HepG2 (cell line): Measurements from ENCODE around the gene PUM1. TPM values are rescaled to one million over a fixed set of nuclear protein-coding genes. Genes with fewer than 3 reads are reported as not detected.

Experiments
- ARHGAP35 ChIP-seq: sonication (generic); formaldehyde crosslinking; IDR thresholded peaks from 2 replicates; pipeline ENCODE4 v1.9.0; 2022; ENCODE audit warnings: mild to moderate bottlenecking, inconsistent platforms, moderate library complexity, missing genetic modification reagents, borderline replicate concordance
- CEBPB ChIP-seq: IDR thresholded peaks from 2 replicates; pipeline ENCODE4 v1.6.1; 2011; ENCODE audit warnings: low read depth, low read length, improper control_type of control experiment, borderline replicate concordance
- CREBL2 ChIP-seq: sonication (generic); formaldehyde crosslinking; IDR thresholded peaks from 2 replicates; pipeline ENCODE4 v1.8.1; 2023; ENCODE audit warnings: missing genetic modification reagents, mild to moderate bottlenecking, borderline replicate concordance
- EP300 ChIP-seq, 3 experiments: sonication (generic) in 1 of 3; formaldehyde crosslinking in 1 of 3; IDR thresholded peaks; 2 replicates each; pipeline versions ENCODE4 v1.5.1 to v1.6.1; 2011 to 2020; ENCODE audit warnings: low read depth in 2 of 3, low read length in 2 of 3, borderline replicate concordance in 1 of 3, improper control_type of control experiment in 1 of 3, mild to moderate bottlenecking in 1 of 3, missing genetic modification reagents in 1 of 3, moderate library complexity in 1 of 3
- FOSL2 ChIP-seq: sonication (generic); formaldehyde crosslinking; IDR thresholded peaks from 2 replicates; pipeline ENCODE4 v1.4.0; 2020; ENCODE audit warnings: missing genetic modification reagents
- FOXA3 ChIP-seq: IDR thresholded peaks from 2 replicates; pipeline ENCODE4 v1.6.1; 2016; ENCODE audit warnings: missing genetic modification reagents, missing compliant biosample characterization
- FOXP1 ChIP-seq, 2 experiments: fragments of 450-650 bp in 1 of 2; IDR thresholded peaks; 2 replicates each; pipeline ENCODE4 v1.6.1; 2017 to 2018; ENCODE audit warnings: antibody characterized with exemption in 1 of 2
- GFI1 ChIP-seq: sonication (generic); formaldehyde crosslinking; IDR thresholded peaks from 2 replicates; pipeline ENCODE4 v1.5.0; 2020; ENCODE audit warnings: missing genetic modification reagents, mild to moderate bottlenecking, borderline replicate concordance
- GTF2F1 ChIP-seq: fragments of 150-350 bp; IDR thresholded peaks from 2 replicates; pipeline ENCODE4 v1.6.1; 2014; ENCODE audit warnings: low read length
- KLF16 ChIP-seq, 2 experiments: sonication (generic) in 1 of 2; formaldehyde crosslinking in 1 of 2; IDR thresholded peaks; 2 replicates each; pipeline versions ENCODE4 v1.6.1 to v1.8.0; 2016 to 2023; ENCODE audit warnings: missing genetic modification reagents in 2 of 2, missing compliant biosample characterization in 1 of 2
- MAFF ChIP-seq: IDR thresholded peaks from 2 replicates; pipeline ENCODE4 v1.6.1; 2011; ENCODE audit warnings: low read depth, low read length, improper control_type of control experiment
- NR2F6 ChIP-seq, 2 experiments: IDR thresholded peaks; 2 replicates each; pipeline ENCODE4 v1.6.1; 2016; ENCODE audit warnings: antibody characterized with exemption in 1 of 2, mild to moderate bottlenecking in 1 of 2
- SALL1 ChIP-seq: sonication (generic); formaldehyde crosslinking; IDR thresholded peaks from 2 replicates; pipeline ENCODE4 v1.8.0; 2022; ENCODE audit warnings: mild to moderate bottlenecking, missing genetic modification reagents
- SOX13 ChIP-seq, 3 experiments: fragments of 450-650 bp in 1 of 3; sonication (generic) in 1 of 3; formaldehyde crosslinking in 1 of 3; IDR thresholded peaks in 2 of 3; conservative IDR thresholded peaks in 1 of 3; 2 replicates each; pipeline versions ENCODE4 v1.5.0 to v1.6.1; 2016 to 2020; ENCODE audit warnings: antibody characterized with exemption in 1 of 3, mild to moderate bottlenecking in 1 of 3, missing compliant biosample characterization in 1 of 3, missing genetic modification reagents in 1 of 3, moderate library complexity in 1 of 3
- TBX3 ChIP-seq: fragments of 450-650 bp; IDR thresholded peaks from 2 replicates; pipeline ENCODE4 v1.6.1; 2017; ENCODE audit warnings: antibody characterized with exemption, mild to moderate bottlenecking, inconsistent platforms, borderline replicate concordance
- YEATS2 ChIP-seq: sonication (generic); formaldehyde crosslinking; IDR thresholded peaks from 2 replicates; pipeline ENCODE4 v1.4.0; 2020; ENCODE audit warnings: missing genetic modification reagents, borderline replicate concordance
- ZGPAT ChIP-seq: IDR thresholded peaks from 2 replicates; pipeline ENCODE4 v1.6.1; 2016; ENCODE audit warnings: mild to moderate bottlenecking
- ZMYM2 ChIP-seq: sonication (generic); formaldehyde crosslinking; IDR thresholded peaks from 2 replicates; pipeline ENCODE4 v1.8.0; 2022; ENCODE audit warnings: mild to moderate bottlenecking, missing genetic modification reagents
- ZNF550 ChIP-seq: sonication (generic); formaldehyde crosslinking; IDR thresholded peaks from 2 replicates; pipeline ENCODE4 v1.4.0; 2020; ENCODE audit warnings: mild to moderate bottlenecking, missing genetic modification reagents, borderline replicate concordance
- ZNF883 ChIP-seq: sonication (generic); formaldehyde crosslinking; IDR thresholded peaks from 2 replicates; pipeline ENCODE4 v1.5.1; 2020; ENCODE audit warnings: mild to moderate bottlenecking, missing genetic modification reagents; ENCODE audit errors: not compliant biosample characterization
- ZSCAN29 ChIP-seq: sonication (generic); formaldehyde crosslinking; conservative IDR thresholded peaks from 2 replicates; pipeline ENCODE4 v1.4.0; 2020; ENCODE audit warnings: mild to moderate bottlenecking, missing genetic modification reagents
- polyA plus RNA-seq, 8 experiments: library from polyadenylated mRNA; depleted of rRNA in 3 of 8; stranded (reverse) in 7 of 8; unstranded in 1 of 8; fragments of >200 nt; fragmentation: Illumina TruSeq in 4 of 8; extraction: Trizol in 4 of 8; gene quantifications; 2 replicates each; pipeline versions ENCODE4 v1.2.1 to v1.2.3, GENCODE V29; 2011 to 2016; ENCODE audit warnings: low read depth in 4 of 8, missing spikeins in 1 of 8, mixed read lengths in 1 of 8; ENCODE audit not compliant: insufficient read depth in 1 of 8
- total RNA-seq, 5 experiments: library from RNA; depleted of rRNA; stranded (reverse); fragments of >200 nt; fragmentation: Illumina TruSeq; extraction: Trizol; gene quantifications; 2 replicates each; pipeline ENCODE4 v1.2.3, GENCODE V29; 2016; ENCODE audit warnings: low read depth in 1 of 5
- TF ChIP-seq, protein P1 (sequence below): sonication (generic); formaldehyde crosslinking; IDR thresholded peaks from 2 replicates; pipeline ENCODE4 v1.5.1; 2020; ENCODE audit warnings: mild to moderate bottlenecking, missing genetic modification reagents
- TF ChIP-seq, protein P2 (sequence below): IDR thresholded peaks from 2 replicates; pipeline ENCODE4 v1.6.1; 2016; ENCODE audit warnings: low read depth, control low read depth

Gene PUM1
- total and polyA plus RNA-seq, 2 of the 13 experiments (the other 11 are each of a cell fraction or from before 2014, with no cell fraction given) = 64.7 to 91.0 TPM

GRCh38 chr1:30975217-30975616, 90.3 kb downstream of the PUM1 start (continued):
- TF ChIP-seq MAFF (no peak), GFI1 (CRISPR knock-in tag) (peak; percentile 91), CEBPB (peak; percentile 78), ZNF550 (no peak), FOSL2 (CRISPR knock-in tag) (peak; percentile 51; the same call in 1 of the 2 replicates), GTF2F1 (no peak), SALL1 (CRISPR knock-in tag) (peak; percentile 37; the same call in 1 of the 2 replicates), EP300 (IDR thresholded peaks at IDR 0.05; ENCODE audit: low read depth in 2 of 2, low read length in 2 of 2) (0 out of 4 replicates have a peak, but pooled peaks of 1 of the 2 experiments have one; percentile 17), EP300 (CRISPR knock-in tag; IDR thresholded peaks at IDR 0.05; ENCODE audit: borderline replicate concordance) (no peak), FOXA3 (CRISPR knock-in tag) (peak; percentile 48), ZGPAT (CRISPR knock-in tag) (0 out of 2 replicates have a peak, but pooled peaks have one; percentile 37), ZMYM2 (peak; percentile 76; the same call in 1 of the 2 replicates), KLF16 (CRISPR knock-in tag; IDR thresholded peaks at IDR 0.05) (peak in 1 of 2 experiments; percentile 29; a peak in 1 of 4 replicates), NR2F6 (IDR thresholded peaks at IDR 0.05) (peak; percentile 32; the same call in 1 of the 2 replicates), NR2F6 (CRISPR knock-in tag; IDR thresholded peaks at IDR 0.05) (peak; percentile 29; the same call in 1 of the 2 replicates), ARHGAP35 (no peak), TBX3 (peak; percentile 52; the same call in 1 of the 2 replicates), YEATS2 (no peak), ZSCAN29 (CRISPR knock-in tag) (no peak), SOX13 (IDR thresholded peaks at IDR 0.05) (no peak), SOX13 (CRISPR knock-in tag; conservative IDR thresholded peaks at IDR 0.05 in 1 of 2, IDR thresholded peaks at IDR 0.05 in 1 of 2) (peak in 1 of 2 experiments; percentile 35; a peak in 1 of 4 replicates), CREBL2 (CRISPR knock-in tag) (no peak), ZNF883 (CRISPR knock-in tag) (no peak), FOXP1 (IDR thresholded peaks at IDR 0.05) (no peak; the same call in 1 of the 2 replicates), FOXP1 (CRISPR knock-in tag; IDR thresholded peaks at IDR 0.05) (peak; percentile 72)
- TF ChIP-seq, protein P1, sequence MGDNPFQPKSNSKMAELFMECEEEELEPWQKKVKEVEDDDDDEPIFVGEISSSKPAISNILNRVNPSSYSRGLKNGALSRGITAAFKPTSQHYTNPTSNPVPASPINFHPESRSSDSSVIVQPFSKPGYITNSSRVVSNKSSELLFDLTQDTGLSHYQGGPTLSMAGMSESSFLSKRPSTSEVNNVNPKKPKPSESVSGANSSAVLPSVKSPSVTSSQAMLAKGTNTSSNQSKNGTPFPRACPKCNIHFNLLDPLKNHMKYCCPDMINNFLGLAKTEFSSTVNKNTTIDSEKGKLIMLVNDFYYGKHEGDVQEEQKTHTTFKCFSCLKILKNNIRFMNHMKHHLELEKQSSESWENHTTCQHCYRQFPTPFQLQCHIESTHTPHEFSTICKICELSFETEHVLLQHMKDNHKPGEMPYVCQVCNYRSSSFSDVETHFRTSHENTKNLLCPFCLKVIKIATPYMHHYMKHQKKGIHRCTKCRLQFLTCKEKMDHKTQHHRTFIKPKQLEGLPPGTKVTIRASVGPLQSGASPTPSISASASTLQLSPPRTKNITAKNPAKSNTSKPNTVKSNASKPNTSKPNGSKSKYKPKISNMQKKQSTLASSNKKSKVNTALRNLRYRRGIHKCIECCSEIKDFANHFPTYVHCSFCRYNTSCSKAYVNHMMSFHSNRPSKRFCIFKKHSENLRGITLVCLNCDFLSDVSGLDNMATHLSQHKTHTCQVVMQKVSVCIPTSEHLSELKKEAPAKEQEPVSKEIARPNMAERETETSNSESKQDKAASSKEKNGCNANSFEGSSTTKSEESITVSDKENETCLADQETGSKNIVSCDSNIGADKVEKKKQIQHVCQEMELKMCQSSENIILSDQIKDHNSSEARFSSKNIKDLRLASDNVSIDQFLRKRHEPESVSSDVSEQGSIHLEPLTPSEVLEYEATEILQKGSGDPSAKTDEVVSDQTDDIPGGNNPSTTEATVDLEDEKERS (CRISPR knock-in tag) = peak; percentile 70; the same call in 1 of the 2 replicates
- TF ChIP-seq, protein P2, sequence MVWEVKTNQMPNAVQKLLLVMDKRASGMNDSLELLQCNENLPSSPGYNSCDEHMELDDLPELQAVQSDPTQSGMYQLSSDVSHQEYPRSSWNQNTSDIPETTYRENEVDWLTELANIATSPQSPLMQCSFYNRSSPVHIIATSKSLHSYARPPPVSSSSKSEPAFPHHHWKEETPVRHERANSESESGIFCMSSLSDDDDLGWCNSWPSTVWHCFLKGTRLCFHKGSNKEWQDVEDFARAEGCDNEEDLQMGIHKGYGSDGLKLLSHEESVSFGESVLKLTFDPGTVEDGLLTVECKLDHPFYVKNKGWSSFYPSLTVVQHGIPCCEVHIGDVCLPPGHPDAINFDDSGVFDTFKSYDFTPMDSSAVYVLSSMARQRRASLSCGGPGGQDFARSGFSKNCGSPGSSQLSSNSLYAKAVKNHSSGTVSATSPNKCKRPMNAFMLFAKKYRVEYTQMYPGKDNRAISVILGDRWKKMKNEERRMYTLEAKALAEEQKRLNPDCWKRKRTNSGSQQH (CRISPR knock-in tag) = no peak
